ENCODE measurements around the gene MSMB. TPM values are rescaled to one million over a fixed set of nuclear protein-coding genes. Genes with fewer than 3 reads are reported as not detected.
"Not testable (repeated sequence)": the region's sequence is repeated elsewhere in the genome, so short reads cannot be mapped to it uniquely, and the experiment has no call there.

MSMB gene, protein sequence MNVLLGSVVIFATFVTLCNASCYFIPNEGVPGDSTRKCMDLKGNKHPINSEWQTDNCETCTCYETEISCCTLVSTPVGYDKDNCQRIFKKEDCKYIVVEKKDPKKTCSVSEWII
- total RNA-seq = not detected in 3 replicates
- long read RNA-seq = 0 reads

GRCh38 chr10:46046261-46046660 is at the start of gene MSMB:
Gene MSMB, minus strand, starts transcription at chr10:46046269. Its CDS starts 32 bp downstream, at chr10:46046237.
- no peaks in the 10 kb centered on the region for H3K36me3 Mint-ChIP-seq (ENCODE audit: low read depth)
- peaks cover 45% of the 10 kb centered on the region for H3K27me3 Mint-ChIP-seq (ENCODE audit: low read depth)
- TF ChIP-seq CTCF (IDR thresholded peaks at IDR 0.05) = no peak
- H3K27ac Mint-ChIP-seq (ENCODE audit: unreplicated experiment) = no peak within 1 kb of the TSS
- H3K4me1 Mint-ChIP-seq (ENCODE audit: low read depth) = no peaks in the 10 kb centered on the region
- H3K9me3 Mint-ChIP-seq (ENCODE audit: low read depth) = no peaks in the 10 kb centered on the region
- no peak for DNase-seq (ENCODE audit: low spot score)
- H3K4me3 Mint-ChIP-seq (ENCODE audit: unreplicated experiment) = no peak within 1 kb of the TSS

DNA sequence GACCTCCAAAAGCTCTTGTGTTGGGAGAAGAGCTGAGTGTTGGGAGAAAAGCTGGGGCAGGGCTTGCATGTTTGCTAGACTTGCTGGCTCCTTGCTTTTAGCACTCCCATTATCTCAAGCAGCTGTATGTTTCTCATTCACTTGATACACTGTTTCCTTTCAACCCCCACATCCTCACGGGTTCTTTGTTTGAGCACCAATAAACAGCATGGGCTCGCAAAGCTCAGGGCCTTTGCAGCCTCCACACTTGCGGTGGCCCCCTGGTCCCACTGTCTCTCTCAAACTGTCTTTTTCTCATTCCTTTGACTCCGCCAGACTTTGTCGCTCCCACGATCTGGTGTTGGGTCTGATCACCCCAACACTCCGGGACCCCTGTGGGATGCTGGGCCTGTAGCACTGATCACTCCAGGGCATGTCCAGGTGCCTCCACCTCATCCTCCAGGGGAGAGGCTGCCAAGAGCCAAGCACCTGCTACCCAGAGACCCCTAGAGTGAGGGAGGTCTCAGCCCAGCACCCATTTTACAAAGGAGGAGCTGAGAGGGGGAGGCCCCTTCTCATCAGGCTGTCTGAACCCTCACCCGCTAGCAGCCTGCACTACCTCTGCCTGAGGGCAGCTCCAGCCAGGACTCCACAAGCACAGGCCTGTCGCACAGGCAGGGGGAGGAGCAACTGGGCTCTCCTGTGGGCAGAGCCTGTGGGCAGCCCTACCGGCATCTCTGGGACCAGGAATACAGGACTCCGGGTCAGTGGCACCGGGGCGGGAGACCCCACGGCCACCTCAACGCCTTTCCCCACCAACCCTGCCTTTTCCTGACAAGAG is 49.1 kb upstream of the MSMB start:
- DNase-seq (ENCODE audit: low spot score) = no peak
- no peak overlapping the region for H3K4me3 Mint-ChIP-seq (ENCODE audit: unreplicated experiment)
- TF ChIP-seq CTCF (IDR thresholded peaks at IDR 0.05) = no peak
- peaks cover 8% of the 10 kb centered on the region for H3K4me1 Mint-ChIP-seq (ENCODE audit: low read depth)
- H3K27me3 Mint-ChIP-seq (ENCODE audit: low read depth) = no peaks in the 10 kb centered on the region
- H3K36me3 Mint-ChIP-seq (ENCODE audit: low read depth) = no peaks in the 10 kb centered on the region
- no peak overlapping the region for H3K27ac Mint-ChIP-seq (ENCODE audit: unreplicated experiment)
- H3K9me3 Mint-ChIP-seq (ENCODE audit: low read depth) = no peaks in the 10 kb centered on the region

GRCh38 chr10:46094197-46094500 is 48.1 kb upstream of the MSMB start:
- no peaks in the 10 kb centered on the region for H3K27me3 Mint-ChIP-seq (ENCODE audit: low read depth)
- H3K27ac Mint-ChIP-seq (ENCODE audit: unreplicated experiment) = no peak overlapping the region
- H3K4me1 Mint-ChIP-seq (ENCODE audit: low read depth) = peaks cover 8% of the 10 kb centered on the region
- no peak for DNase-seq (ENCODE audit: low spot score)
- no peak for TF ChIP-seq CTCF (IDR thresholded peaks at IDR 0.05)
- no peaks in the 10 kb centered on the region for H3K9me3 Mint-ChIP-seq (ENCODE audit: low read depth)
- no peak overlapping the region for H3K4me3 Mint-ChIP-seq (ENCODE audit: unreplicated experiment)
- H3K36me3 Mint-ChIP-seq (ENCODE audit: low read depth) = no peaks in the 10 kb centered on the region

DNA sequence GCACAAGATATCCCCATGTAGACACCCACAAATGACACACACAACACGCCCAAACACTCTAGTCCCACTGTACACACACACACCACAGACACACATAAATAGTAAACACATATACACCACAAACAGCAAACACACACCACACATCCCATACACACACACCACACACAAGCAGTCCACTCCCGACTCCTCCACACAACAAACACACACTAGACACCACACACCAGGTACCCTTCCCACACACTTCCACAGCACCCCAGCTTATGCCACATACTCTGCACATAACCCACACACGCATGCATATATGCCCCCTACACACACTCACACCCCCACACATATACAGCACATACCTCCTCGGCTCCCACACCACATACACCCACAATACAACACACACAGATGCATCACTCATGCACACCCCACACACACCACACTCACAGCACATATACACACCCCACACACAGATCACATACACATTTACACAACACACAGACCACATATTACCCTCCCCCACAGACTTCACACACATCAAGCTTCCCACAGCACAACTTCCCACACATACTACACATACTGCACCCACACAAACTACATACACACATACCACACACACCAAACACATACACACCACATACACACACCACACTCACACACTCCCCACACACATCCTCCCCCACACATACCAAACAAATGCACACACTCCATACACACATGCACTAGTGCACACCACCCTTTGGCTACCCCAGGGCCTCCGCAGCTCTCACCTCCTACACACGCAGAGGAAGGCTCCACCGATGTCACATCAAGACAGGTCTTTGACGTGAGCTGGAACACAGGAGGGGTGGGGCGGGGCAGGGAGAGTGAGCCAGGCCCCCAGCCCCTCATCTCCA is 47.5 kb upstream of the MSMB start:
- not testable (repeated sequence) for H3K36me3 Mint-ChIP-seq (ENCODE audit: low read depth); DNase-seq (ENCODE audit: low spot score); H3K9me3 Mint-ChIP-seq (ENCODE audit: low read depth); H3K27me3 Mint-ChIP-seq (ENCODE audit: low read depth); H3K27ac Mint-ChIP-seq (ENCODE audit: unreplicated experiment); H3K4me1 Mint-ChIP-seq (ENCODE audit: low read depth); H3K4me3 Mint-ChIP-seq (ENCODE audit: unreplicated experiment)

- no peaks in the 10 kb centered on the region for H3K36me3 Mint-ChIP-seq (ENCODE audit: low read depth)
- no peaks in the 10 kb centered on the region for H3K9me3 Mint-ChIP-seq (ENCODE audit: low read depth)
- H3K4me3 Mint-ChIP-seq (ENCODE audit: unreplicated experiment) = no peak overlapping the region
- TF ChIP-seq CTCF (IDR thresholded peaks at IDR 0.05) = no peak
- DNase-seq (ENCODE audit: low spot score) = no peak
- H3K27ac Mint-ChIP-seq (ENCODE audit: unreplicated experiment) = no peak overlapping the region
- H3K27me3 Mint-ChIP-seq (ENCODE audit: low read depth) = no peaks in the 10 kb centered on the region
- peaks cover 8% of the 10 kb centered on the region for H3K4me1 Mint-ChIP-seq (ENCODE audit: low read depth)
Observed at GRCh38 chr10:46092524-46093081, 46.5 kb upstream of the MSMB start.
